ENCODE results near the gene CDYL. TPM values are rescaled to one million over a fixed set of nuclear protein-coding genes. Genes with fewer than 3 reads are reported as not detected.

CDYL gene
- polyA plus RNA-seq, 1 of the 3 experiments (the other 2 are of a cell fraction): 13.3 TPM

DNA sequence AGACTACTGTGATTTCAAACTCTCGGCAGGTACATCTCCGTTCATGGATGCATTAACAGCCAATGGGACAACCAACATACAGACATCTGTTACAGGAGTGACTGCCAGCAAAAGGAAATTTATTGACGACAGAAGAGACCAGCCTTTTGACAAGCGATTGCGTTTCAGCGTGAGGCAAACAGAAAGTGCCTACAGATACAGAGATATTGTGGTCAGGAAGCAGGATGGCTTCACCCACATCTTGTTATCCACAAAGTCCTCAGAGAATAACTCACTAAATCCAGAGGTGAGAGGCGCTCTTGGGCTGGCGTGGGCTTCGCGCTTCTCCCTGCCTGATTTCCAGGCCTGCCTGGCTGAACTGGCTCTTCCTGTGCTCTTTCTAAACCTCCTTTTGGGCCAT, 159.3 kb downstream of the CDYL start:
- H3K27ac ChIP-seq (ENCODE audit: low read depth in 2 of 2, low read length in 1 of 2): no peak overlapping the region
- no peaks in the 10 kb centered on the region for H3F3A ChIP-seq (replicated peaks; ENCODE audit: insufficient read depth)
- no peaks in the 10 kb centered on the region for H4K20me1 ChIP-seq (ENCODE audit: insufficient read depth)
- ChIA-PET CTCF (interaction anchor here (0.7 to 1.3 kb wide), 4 partner anchors 13 to 129 kb away, joined by 3 to 6 read pairs (median 4); no protein-coding TSS in a partner anchor), POLR2A (no interaction called here)
- H3K9ac ChIP-seq: no peak overlapping the region
- H3K4me3 ChIP-seq (ENCODE audit: low read depth in 2 of 2, low read length in 1 of 2): no peak overlapping the region
- TF ChIP-seq RAD21 (IDR thresholded peaks at IDR 0.05; ENCODE audit: low read length) (no peak), SMC3 (IDR thresholded peaks at IDR 0.05; ENCODE audit: low read depth, low read length) (no peak), RCOR1 (IDR thresholded peaks at IDR 0.05; ENCODE audit: low read length) (no peak), TEAD4 (IDR thresholded peaks at IDR 0.05; ENCODE audit: borderline replicate concordance, insufficient read depth) (no peak), SIN3A (IDR thresholded peaks at IDR 0.05; ENCODE audit: borderline replicate concordance, low read depth, low read length) (no peak), RXRA (IDR thresholded peaks at IDR 0.05; ENCODE audit: borderline replicate concordance, low read depth) (no peak)
- TF ChIP-seq, protein P1, sequence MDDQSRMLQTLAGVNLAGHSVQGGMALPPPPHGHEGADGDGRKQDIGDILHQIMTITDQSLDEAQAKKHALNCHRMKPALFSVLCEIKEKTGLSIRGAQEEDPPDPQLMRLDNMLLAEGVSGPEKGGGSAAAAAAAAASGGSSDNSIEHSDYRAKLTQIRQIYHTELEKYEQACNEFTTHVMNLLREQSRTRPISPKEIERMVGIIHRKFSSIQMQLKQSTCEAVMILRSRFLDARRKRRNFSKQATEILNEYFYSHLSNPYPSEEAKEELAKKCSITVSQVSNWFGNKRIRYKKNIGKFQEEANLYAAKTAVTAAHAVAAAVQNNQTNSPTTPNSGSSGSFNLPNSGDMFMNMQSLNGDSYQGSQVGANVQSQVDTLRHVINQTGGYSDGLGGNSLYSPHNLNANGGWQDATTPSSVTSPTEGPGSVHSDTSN (IDR thresholded peaks at IDR 0.05): no peak
- TF ChIP-seq, protein P2, sequence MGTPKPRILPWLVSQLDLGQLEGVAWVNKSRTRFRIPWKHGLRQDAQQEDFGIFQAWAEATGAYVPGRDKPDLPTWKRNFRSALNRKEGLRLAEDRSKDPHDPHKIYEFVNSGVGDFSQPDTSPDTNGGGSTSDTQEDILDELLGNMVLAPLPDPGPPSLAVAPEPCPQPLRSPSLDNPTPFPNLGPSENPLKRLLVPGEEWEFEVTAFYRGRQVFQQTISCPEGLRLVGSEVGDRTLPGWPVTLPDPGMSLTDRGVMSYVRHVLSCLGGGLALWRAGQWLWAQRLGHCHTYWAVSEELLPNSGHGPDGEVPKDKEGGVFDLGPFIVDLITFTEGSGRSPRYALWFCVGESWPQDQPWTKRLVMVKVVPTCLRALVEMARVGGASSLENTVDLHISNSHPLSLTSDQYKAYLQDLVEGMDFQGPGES (IDR thresholded peaks at IDR 0.05; ENCODE audit: low read depth, low read length): no peak
- peaks cover 0 to 4% of the 10 kb centered on the region in 2 experiments for H3K36me3 ChIP-seq (replicated peaks in 1 of 2; ENCODE audit: control insufficient read depth in 1 of 2, insufficient read depth in 2 of 2, low read length in 1 of 2)
- H2AFZ ChIP-seq (ENCODE audit: low read depth): no peak overlapping the region
- H3K27me3 ChIP-seq (ENCODE audit: insufficient read depth): no peaks in the 10 kb centered on the region
- peaks cover 6% of the 10 kb centered on the region; the same call in 1 of the 2 replicates for H3K79me2 ChIP-seq (ENCODE audit: insufficient read depth)
- no peak overlapping the region for H3K4me2 ChIP-seq
- no peak for DNase-seq
- H3K9me3 ChIP-seq: no peaks in the 10 kb centered on the region
- H3K9me2 ChIP-seq: no peaks in the 10 kb centered on the region
- WGBS (ENCODE audit: low lambda C conversion rate): 97% methylated on average over 9 of the region's 10 CpGs
- peaks cover 7 to 9% of the 10 kb centered on the region in 2 experiments; a peak in 2 of 4 replicates for H3K4me1 ChIP-seq (ENCODE audit: control insufficient read depth in 1 of 2, insufficient read depth in 2 of 2, low read depth in 1 of 2, low read length in 1 of 2)

DNA sequence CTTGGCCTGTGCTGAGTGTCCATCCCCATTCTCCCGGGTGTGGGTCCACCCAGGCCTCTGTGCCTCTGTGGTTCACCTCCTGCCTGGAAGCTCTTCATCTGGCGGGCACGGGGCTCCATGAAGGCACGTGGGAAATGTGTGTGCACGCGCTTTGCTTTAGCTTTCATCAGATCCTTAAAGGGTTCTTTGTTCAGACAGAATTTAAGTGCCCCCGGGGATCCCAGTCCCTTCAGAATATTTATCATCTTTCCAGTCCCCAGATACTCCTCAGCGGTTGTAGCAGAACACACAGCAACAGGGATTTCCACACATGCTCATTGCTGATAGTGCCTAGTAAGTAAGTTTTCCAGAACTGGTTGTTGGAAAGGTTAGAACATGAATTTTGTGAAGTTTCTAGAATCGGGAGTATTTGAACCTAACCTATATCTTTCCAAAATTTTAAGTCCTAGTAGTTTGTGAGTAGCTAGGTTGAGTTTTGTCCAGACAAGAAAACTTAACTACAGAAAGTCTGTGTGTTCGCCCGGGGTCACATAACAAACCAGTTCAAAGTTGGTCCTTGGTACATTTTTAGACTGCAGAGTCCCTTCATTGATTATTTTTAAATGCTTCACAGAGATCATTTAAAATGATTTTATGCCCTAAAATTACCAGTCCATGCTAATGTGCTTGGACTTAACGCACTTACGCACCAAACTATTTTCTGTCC, 159.9 kb downstream of the CDYL start:
- no peak overlapping the region for H3K27ac ChIP-seq (ENCODE audit: low read depth in 2 of 2, low read length in 1 of 2)
- 91% methylated on average over 13 of the region's 13 CpGs for WGBS (ENCODE audit: low lambda C conversion rate)
- no peaks in the 10 kb centered on the region for H3K27me3 ChIP-seq (ENCODE audit: insufficient read depth)
- H3K4me1 ChIP-seq (ENCODE audit: control insufficient read depth in 1 of 2, insufficient read depth in 2 of 2, low read depth in 1 of 2, low read length in 1 of 2): peaks cover 3 to 7% of the 10 kb centered on the region in 2 experiments; a peak in 2 of 4 replicates
- no peaks in the 10 kb centered on the region for H3K9me2 ChIP-seq
- no peaks in the 10 kb centered on the region; the same call in 1 of the 2 replicates for H3K79me2 ChIP-seq (ENCODE audit: insufficient read depth)
- no peak overlapping the region for H3K4me3 ChIP-seq (ENCODE audit: low read depth in 2 of 2, low read length in 1 of 2)
- ChIA-PET CTCF (interaction anchor here (0.6 to 1.3 kb wide), 4 partner anchors 14 to 31 kb away, joined by 3 to 6 read pairs (median 4); no protein-coding TSS in a partner anchor), POLR2A (no interaction called here)
- H3F3A ChIP-seq (replicated peaks; ENCODE audit: insufficient read depth): peaks cover 3% of the 10 kb centered on the region
- no peak overlapping the region for H2AFZ ChIP-seq (ENCODE audit: low read depth)
- H4K20me1 ChIP-seq (ENCODE audit: insufficient read depth): no peaks in the 10 kb centered on the region
- H3K4me2 ChIP-seq: no peak overlapping the region
- H3K9ac ChIP-seq: no peak overlapping the region
- no peak for DNase-seq
- H3K9me3 ChIP-seq: no peaks in the 10 kb centered on the region
- peaks cover 0 to 4% of the 10 kb centered on the region in 2 experiments for H3K36me3 ChIP-seq (replicated peaks in 1 of 2; ENCODE audit: control insufficient read depth in 1 of 2, insufficient read depth in 2 of 2, low read length in 1 of 2)
- TF ChIP-seq FOXJ3 (CRISPR knock-in tag; IDR thresholded peaks at IDR 0.05): no peak
- TF ChIP-seq, protein P3, sequence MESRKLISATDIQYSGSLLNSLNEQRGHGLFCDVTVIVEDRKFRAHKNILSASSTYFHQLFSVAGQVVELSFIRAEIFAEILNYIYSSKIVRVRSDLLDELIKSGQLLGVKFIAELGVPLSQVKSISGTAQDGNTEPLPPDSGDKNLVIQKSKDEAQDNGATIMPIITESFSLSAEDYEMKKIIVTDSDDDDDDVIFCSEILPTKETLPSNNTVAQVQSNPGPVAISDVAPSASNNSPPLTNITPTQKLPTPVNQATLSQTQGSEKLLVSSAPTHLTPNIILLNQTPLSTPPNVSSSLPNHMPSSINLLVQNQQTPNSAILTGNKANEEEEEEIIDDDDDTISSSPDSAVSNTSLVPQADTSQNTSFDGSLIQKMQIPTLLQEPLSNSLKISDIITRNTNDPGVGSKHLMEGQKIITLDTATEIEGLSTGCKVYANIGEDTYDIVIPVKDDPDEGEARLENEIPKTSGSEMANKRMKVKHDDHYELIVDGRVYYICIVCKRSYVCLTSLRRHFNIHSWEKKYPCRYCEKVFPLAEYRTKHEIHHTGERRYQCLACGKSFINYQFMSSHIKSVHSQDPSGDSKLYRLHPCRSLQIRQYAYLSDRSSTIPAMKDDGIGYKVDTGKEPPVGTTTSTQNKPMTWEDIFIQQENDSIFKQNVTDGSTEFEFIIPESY (IDR thresholded peaks at IDR 0.05; ENCODE audit: borderline replicate concordance, low read depth): no peak
- TF ChIP-seq RAD21 (IDR thresholded peaks at IDR 0.05; ENCODE audit: low read length): no peak
- no peak for TF ChIP-seq JUND (IDR thresholded peaks at IDR 0.05)
- TF ChIP-seq, protein P4, sequence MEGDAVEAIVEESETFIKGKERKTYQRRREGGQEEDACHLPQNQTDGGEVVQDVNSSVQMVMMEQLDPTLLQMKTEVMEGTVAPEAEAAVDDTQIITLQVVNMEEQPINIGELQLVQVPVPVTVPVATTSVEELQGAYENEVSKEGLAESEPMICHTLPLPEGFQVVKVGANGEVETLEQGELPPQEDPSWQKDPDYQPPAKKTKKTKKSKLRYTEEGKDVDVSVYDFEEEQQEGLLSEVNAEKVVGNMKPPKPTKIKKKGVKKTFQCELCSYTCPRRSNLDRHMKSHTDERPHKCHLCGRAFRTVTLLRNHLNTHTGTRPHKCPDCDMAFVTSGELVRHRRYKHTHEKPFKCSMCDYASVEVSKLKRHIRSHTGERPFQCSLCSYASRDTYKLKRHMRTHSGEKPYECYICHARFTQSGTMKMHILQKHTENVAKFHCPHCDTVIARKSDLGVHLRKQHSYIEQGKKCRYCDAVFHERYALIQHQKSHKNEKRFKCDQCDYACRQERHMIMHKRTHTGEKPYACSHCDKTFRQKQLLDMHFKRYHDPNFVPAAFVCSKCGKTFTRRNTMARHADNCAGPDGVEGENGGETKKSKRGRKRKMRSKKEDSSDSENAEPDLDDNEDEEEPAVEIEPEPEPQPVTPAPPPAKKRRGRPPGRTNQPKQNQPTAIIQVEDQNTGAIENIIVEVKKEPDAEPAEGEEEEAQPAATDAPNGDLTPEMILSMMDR (IDR thresholded peaks at IDR 0.05): no peak
- no peak for TF ChIP-seq TCF12 (IDR thresholded peaks at IDR 0.05)
- TF ChIP-seq, protein P2 (IDR thresholded peaks at IDR 0.05; ENCODE audit: low read depth, low read length): no peak
- TF ChIP-seq, protein P5, sequence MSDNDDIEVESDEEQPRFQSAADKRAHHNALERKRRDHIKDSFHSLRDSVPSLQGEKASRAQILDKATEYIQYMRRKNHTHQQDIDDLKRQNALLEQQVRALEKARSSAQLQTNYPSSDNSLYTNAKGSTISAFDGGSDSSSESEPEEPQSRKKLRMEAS (IDR thresholded peaks at IDR 0.05; ENCODE audit: low read depth): no peak
- TF ChIP-seq MEF2A (IDR thresholded peaks at IDR 0.05; ENCODE audit: borderline replicate concordance, low read depth): no peak
- no peak for TF ChIP-seq NFIC (IDR thresholded peaks at IDR 0.05; ENCODE audit: borderline replicate concordance)
- no peak for TF ChIP-seq GATA2 (CRISPR knock-in tag; IDR thresholded peaks at IDR 0.05)
- TF ChIP-seq YY1 (IDR thresholded peaks at IDR 0.05; ENCODE audit: low read depth): no peak
- no peak for TF ChIP-seq FOXM1 (IDR thresholded peaks at IDR 0.05; ENCODE audit: low read depth)
- no peak for TF ChIP-seq TEAD4 (IDR thresholded peaks at IDR 0.05; ENCODE audit: borderline replicate concordance, insufficient read depth)
- no peak for TF ChIP-seq EP300 (IDR thresholded peaks at IDR 0.05; ENCODE audit: borderline replicate concordance in 1 of 2, low read depth in 1 of 2, low read length in 1 of 2)
